HEK293 (cell line): ENCODE measurements around the gene TXNDC11.

ENCODE experiments used
- REST ChIP-seq: fragments of 450-650 bp; formaldehyde crosslinking; IDR thresholded peaks from 2 replicates; pipeline ENCODE4 v1.5.1; 2016; ENCODE audit warnings: missing biosample characterization, missing genetic modification characterization
- SALL2 ChIP-seq: fragments of 450-650 bp; formaldehyde crosslinking; IDR thresholded peaks from 2 replicates; pipeline ENCODE4 v1.5.0; 2017; ENCODE audit warnings: missing biosample characterization, mild to moderate bottlenecking, missing genetic modification characterization, borderline replicate concordance
- SP2 ChIP-seq: fragments of 450-650 bp; formaldehyde crosslinking; IDR thresholded peaks from 2 replicates; pipeline ENCODE4 v1.5.1; 2016; ENCODE audit warnings: missing biosample characterization, missing genetic modification characterization
- YY1 ChIP-seq: fragments of 450-650 bp; formaldehyde crosslinking; IDR thresholded peaks from 2 replicates; pipeline ENCODE4 v1.5.1; 2018; ENCODE audit warnings: missing biosample characterization, missing genetic modification characterization
- ZNF19 ChIP-seq: fragments of 450-650 bp; formaldehyde crosslinking; IDR thresholded peaks from 2 replicates; pipeline ENCODE4; 2016; ENCODE audit warnings: missing biosample characterization, missing genetic modification characterization, low read depth
- ZNF416 ChIP-seq: fragments of 450-650 bp; formaldehyde crosslinking; IDR thresholded peaks from 2 replicates; pipeline ENCODE4 v1.5.1; 2016; ENCODE audit warnings: missing biosample characterization, missing genetic modification characterization
- ZNF629 ChIP-seq: fragments of 450-650 bp; formaldehyde crosslinking; IDR thresholded peaks from 2 replicates; pipeline ENCODE4 v1.5.1; 2017; ENCODE audit warnings: missing biosample characterization, missing genetic modification characterization

GRCh38 chr16:11719171-11719570 is 23.5 kb downstream of the TXNDC11 start:
- TF ChIP-seq ZNF416: no peak
- no peak for TF ChIP-seq SP2 (tag by site-specific recombination)
- TF ChIP-seq ZNF19: no peak
- no peak for TF ChIP-seq REST
- TF ChIP-seq ZNF629 (tag by site-specific recombination): no peak
- no peak for TF ChIP-seq YY1 (tag by site-specific recombination)
- TF ChIP-seq SALL2 (tag by site-specific recombination): no peak
